WTC11 (cell line): ENCODE measurements around the gene CEP295NL. TPM values are rescaled to one million over a fixed set of nuclear protein-coding genes. Genes with fewer than 3 reads are reported as not detected.

ENCODE experiments used
- ATAC-seq: fragments of 200-7000 bp; cut with Tn5 transposase; 2 replicates; pipeline ENCODE4 v1.10.0; 2021; ENCODE audit warnings: mild to moderate bottlenecking, moderate library complexity
- CTCF ChIA-PET: fragments of 300-600 bp; sonication (Branson Sonifier 250); formaldehyde crosslinking; loops from one replicate; lab custom pipeline; 2021; ENCODE audit warnings: antibody characterized with exemption; lab: Charles Lee
- POLR2A ChIA-PET: fragments of 350-600 bp; sonication (Branson Sonifier 250); formaldehyde crosslinking; loops from one replicate; lab custom pipeline; 2021; ENCODE audit warnings: antibody characterized with exemption; lab: Charles Lee
- DNase-seq: peaks from one replicate; pipeline ENCODE4 v3.0.0; 2021; ENCODE audit warnings: low spot score
- H3K27ac Mint-ChIP-seq: 2 replicates; pipeline ENCODE4 v1.8.0; 2021; ENCODE audit warnings: mixed read lengths
- H3K27me3 Mint-ChIP-seq: 2 replicates; pipeline ENCODE4 v1.8.0; 2021; ENCODE audit warnings: low read depth, mild to moderate bottlenecking, moderate library complexity, mixed read lengths
- H3K36me3 Mint-ChIP-seq: 2 replicates; pipeline ENCODE4 v1.8.0; 2021; ENCODE audit warnings: mixed read lengths
- H3K4me1 Mint-ChIP-seq: 2 replicates; pipeline ENCODE4 v1.8.0; 2022; ENCODE audit warnings: mixed read lengths
- H3K4me3 Mint-ChIP-seq: 2 replicates; pipeline ENCODE4 v1.8.0; 2021; ENCODE audit warnings: mild to moderate bottlenecking, moderate library complexity, mixed read lengths
- H3K9me3 Mint-ChIP-seq: 2 replicates; pipeline ENCODE4 v1.8.0; 2021; ENCODE audit warnings: mixed read lengths
- CREM ChIP-seq: sonication (generic); formaldehyde crosslinking; IDR thresholded peaks from 2 replicates; pipeline ENCODE4 v1.8.1; 2022; ENCODE audit warnings: mild to moderate bottlenecking, missing genetic modification reagents, moderate library complexity
- EMX1 ChIP-seq: fragments of 250-450 bp; sonication (Bioruptor Pico); IDR thresholded peaks from 2 replicates; pipeline ENCODE4 v1.8.0; 2021; ENCODE audit warnings: mild to moderate bottlenecking
- HMGA2 ChIP-seq: fragments of 250-450 bp; sonication (Bioruptor Pico); IDR thresholded peaks from 2 replicates; pipeline ENCODE4 v1.4.0; 2021; ENCODE audit warnings: mild to moderate bottlenecking, moderate library complexity
- IRF2 ChIP-seq: sonication (generic); formaldehyde crosslinking; IDR thresholded peaks from 2 replicates; pipeline ENCODE4 v1.8.0; 2022; ENCODE audit warnings: low read depth, missing genetic modification reagents, borderline replicate concordance
- JAZF1 ChIP-seq: fragments of 250-450 bp; sonication (Bioruptor Pico); IDR thresholded peaks from 2 replicates; pipeline ENCODE4 v1.9.0; 2021; ENCODE audit warnings: moderate library complexity, mild to moderate bottlenecking, inconsistent platforms
- MAX ChIP-seq: sonication (generic); formaldehyde crosslinking; IDR thresholded peaks from 2 replicates; pipeline ENCODE4 v1.8.0; 2022; ENCODE audit warnings: mild to moderate bottlenecking, missing genetic modification reagents
- MYBL2 ChIP-seq: sonication (generic); formaldehyde crosslinking; IDR thresholded peaks from 2 replicates; pipeline ENCODE4 v1.8.1; 2023; ENCODE audit warnings: mild to moderate bottlenecking, moderate library complexity, missing genetic modification reagents
- NR1H2 ChIP-seq: sonication (generic); formaldehyde crosslinking; IDR thresholded peaks from 2 replicates; pipeline ENCODE4 v1.9.0; 2021; ENCODE audit warnings: mild to moderate bottlenecking, moderate library complexity, missing genetic modification reagents
- PREB ChIP-seq: sonication (generic); formaldehyde crosslinking; IDR thresholded peaks from 2 replicates; pipeline ENCODE4 v1.8.1; 2022; ENCODE audit warnings: mild to moderate bottlenecking, missing genetic modification reagents, moderate library complexity, borderline replicate concordance
- ZNF425 ChIP-seq: fragments of 250-450 bp; sonication (Bioruptor Pico); conservative IDR thresholded peaks from 2 replicates; pipeline ENCODE4 v1.9.0; 2021; ENCODE audit warnings: mild to moderate bottlenecking
- ZNF512 ChIP-seq: sonication (generic); formaldehyde crosslinking; IDR thresholded peaks from 2 replicates; pipeline ENCODE4 v1.8.1; 2022; ENCODE audit warnings: missing genetic modification reagents, borderline replicate concordance
- ZNF532 ChIP-seq: fragments of 250-450 bp; sonication (Bioruptor Pico); IDR thresholded peaks from 2 replicates; pipeline ENCODE4 v1.9.0; 2021; ENCODE audit warnings: mild to moderate bottlenecking, borderline replicate concordance
- total RNA-seq: library from RNA; stranded (reverse); gene quantifications from 3 replicates; pipeline ENCODE4 v1.2.3, GENCODE V29; 2021
- TF ChIP-seq, protein P1 (sequence below): fragments of 200-600 bp; IDR thresholded peaks from 2 replicates; pipeline ENCODE4 v1.8.0; 2022; ENCODE audit warnings: antibody characterized with exemption
- TF ChIP-seq, protein P2 (sequence below): sonication (generic); formaldehyde crosslinking; IDR thresholded peaks from 2 replicates; pipeline ENCODE4 v1.8.1; 2023; ENCODE audit warnings: mild to moderate bottlenecking, missing genetic modification reagents

The CEP295NL gene
- total RNA-seq, 1 experiment from 2014 or later: 0.61 TPM

DNA sequence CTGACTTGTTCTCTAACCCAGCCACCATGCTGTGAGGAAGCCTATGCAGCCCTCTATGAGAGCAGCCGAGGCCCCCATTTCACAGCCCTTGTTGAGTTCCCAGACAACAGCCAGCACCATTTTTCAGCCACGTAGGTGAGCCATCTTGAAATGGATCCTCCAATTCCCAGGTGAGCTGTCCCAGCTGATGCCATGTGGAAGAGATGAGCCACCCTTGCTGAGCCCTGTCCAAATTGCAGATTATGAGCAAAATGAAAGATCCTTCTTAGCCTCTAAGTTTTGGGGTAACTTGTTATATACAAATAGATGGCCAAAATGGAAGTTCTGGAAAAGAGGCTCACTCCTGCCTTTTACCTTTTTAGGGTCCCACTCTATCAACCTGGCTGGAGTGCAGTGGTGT, 47.9 kb upstream of the CEP295NL start:
- Mint-ChIP-seq H3K36me3 (peaks cover 17% of the 10 kb centered on the region), H3K4me1 (no peaks in the 10 kb centered on the region), H3K27me3 (peaks cover 6% of the 10 kb centered on the region), H3K4me3 (no peak overlapping the region), H3K27ac (no peak overlapping the region), H3K9me3 (peaks cover 19% of the 10 kb centered on the region)
- DNase-seq (no peak), ATAC-seq (no peak)
- ChIA-PET POLR2A (no interaction called here), CTCF (no interaction called here)
- TF ChIP-seq IRF2 (CRISPR knock-in tag) (no peak), ZNF512 (CRISPR knock-in tag) (no peak), MAX (CRISPR knock-in tag) (no peak), HMGA2 (CRISPR knock-in tag) (no peak), EMX1 (CRISPR knock-in tag) (no peak), CREM (CRISPR knock-in tag) (no peak), NR1H2 (CRISPR knock-in tag) (no peak)
- TF ChIP-seq, protein P1, sequence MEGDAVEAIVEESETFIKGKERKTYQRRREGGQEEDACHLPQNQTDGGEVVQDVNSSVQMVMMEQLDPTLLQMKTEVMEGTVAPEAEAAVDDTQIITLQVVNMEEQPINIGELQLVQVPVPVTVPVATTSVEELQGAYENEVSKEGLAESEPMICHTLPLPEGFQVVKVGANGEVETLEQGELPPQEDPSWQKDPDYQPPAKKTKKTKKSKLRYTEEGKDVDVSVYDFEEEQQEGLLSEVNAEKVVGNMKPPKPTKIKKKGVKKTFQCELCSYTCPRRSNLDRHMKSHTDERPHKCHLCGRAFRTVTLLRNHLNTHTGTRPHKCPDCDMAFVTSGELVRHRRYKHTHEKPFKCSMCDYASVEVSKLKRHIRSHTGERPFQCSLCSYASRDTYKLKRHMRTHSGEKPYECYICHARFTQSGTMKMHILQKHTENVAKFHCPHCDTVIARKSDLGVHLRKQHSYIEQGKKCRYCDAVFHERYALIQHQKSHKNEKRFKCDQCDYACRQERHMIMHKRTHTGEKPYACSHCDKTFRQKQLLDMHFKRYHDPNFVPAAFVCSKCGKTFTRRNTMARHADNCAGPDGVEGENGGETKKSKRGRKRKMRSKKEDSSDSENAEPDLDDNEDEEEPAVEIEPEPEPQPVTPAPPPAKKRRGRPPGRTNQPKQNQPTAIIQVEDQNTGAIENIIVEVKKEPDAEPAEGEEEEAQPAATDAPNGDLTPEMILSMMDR: no peak

GRCh38 chr17:78947235-78948149, 44.5 kb upstream of the CEP295NL start:
- Mint-ChIP-seq H3K4me1 (no peaks in the 10 kb centered on the region), H3K9me3 (peaks cover 19% of the 10 kb centered on the region), H3K4me3 (no peak overlapping the region), H3K27me3 (peaks cover 6% of the 10 kb centered on the region), H3K27ac (no peak overlapping the region), H3K36me3 (peaks cover 17% of the 10 kb centered on the region)
- POLR2A ChIA-PET: no interaction called here
- DNase-seq (no peak), ATAC-seq (no peak; the same call in 1 of the 2 replicates)
- CTCF ChIA-PET: interaction anchor here (0.7 to 1.3 kb wide), 3 partner anchors 24 to 441 kb away, joined by 3 to 4 read pairs (median 3); no protein-coding TSS in a partner anchor
- TF ChIP-seq ZNF532 (no peak), JAZF1 (CRISPR knock-in tag) (no peak), PREB (no peak), ZNF512 (CRISPR knock-in tag) (no peak), CREM (CRISPR knock-in tag) (no peak), ZNF425 (CRISPR knock-in tag) (no peak), MYBL2 (CRISPR knock-in tag) (no peak)
- TF ChIP-seq, protein P2, sequence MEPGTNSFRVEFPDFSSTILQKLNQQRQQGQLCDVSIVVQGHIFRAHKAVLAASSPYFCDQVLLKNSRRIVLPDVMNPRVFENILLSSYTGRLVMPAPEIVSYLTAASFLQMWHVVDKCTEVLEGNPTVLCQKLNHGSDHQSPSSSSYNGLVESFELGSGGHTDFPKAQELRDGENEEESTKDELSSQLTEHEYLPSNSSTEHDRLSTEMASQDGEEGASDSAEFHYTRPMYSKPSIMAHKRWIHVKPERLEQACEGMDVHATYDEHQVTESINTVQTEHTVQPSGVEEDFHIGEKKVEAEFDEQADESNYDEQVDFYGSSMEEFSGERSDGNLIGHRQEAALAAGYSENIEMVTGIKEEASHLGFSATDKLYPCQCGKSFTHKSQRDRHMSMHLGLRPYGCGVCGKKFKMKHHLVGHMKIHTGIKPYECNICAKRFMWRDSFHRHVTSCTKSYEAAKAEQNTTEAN (CRISPR knock-in tag): no peak
- TF ChIP-seq, protein P1: no peak
